Measurements from ENCODE around the gene RAPGEF4.

DNA sequence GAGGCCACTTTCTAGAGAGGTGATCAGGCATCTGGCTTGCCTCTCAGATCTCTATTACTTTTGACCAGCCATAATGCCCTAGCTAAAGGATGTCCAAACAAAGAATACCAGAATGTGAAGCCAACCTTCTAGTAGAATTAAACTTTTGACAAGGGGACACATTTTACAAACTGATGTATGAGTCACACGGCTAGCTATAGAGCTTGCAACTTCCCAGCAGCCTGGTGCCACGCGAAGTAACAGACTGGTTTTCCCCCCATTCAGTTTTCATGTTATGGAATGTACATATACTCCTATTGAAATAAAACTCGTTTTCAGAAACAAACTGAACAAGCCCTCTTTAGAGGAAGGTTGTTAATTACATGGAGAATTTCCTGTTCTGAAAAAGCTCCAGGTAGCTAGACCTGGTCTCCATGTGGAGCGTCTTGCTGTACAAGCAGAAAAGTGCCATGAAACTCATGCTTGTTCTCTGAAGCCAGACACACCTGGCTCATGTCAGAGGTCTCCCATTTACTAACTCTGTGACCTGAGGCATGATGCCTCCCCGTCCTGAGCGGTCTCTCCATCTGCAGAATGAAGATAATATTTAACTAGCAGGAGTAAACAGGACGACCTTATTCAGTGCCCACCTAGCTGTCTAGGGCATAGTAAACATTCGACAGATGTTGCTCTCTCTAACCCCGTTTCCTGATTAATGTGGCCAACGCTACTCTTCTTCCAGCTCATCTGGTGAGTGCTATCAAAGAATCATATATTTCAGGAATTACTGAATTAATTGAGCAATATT lies 258.5 kb downstream of the RAPGEF4 start:
- TF ChIP-seq POLR2A (IDR thresholded peaks at IDR 0.05; ENCODE audit: low read length): no peak
- no peak for TF ChIP-seq GATA1 (IDR thresholded peaks at IDR 0.05; ENCODE audit: low read depth, low read length)

Measured in erythroblast (primary cell).